ENCODE results near the gene CRY2.

Gene CRY2

DNA sequence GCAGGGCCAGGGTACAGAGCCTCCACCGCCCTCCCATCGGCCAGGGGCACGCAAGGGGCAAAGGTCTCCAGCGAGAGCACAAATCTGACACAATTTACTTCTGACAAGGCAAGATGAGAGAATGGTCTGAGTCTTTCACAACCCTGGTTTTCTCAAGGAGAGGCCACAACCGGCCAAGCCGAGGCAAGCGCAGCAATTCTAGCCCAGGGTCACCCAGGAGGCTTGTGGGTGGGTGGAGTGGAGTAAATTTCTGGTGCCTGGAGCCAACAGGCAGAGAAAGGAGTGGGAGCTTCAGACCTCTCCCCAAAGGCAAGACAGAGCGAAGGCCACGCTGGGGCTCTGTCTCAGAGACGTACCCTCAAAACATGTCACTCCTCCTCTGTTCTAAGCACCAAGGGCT is 84.5 kb downstream of the CRY2 start:
- no peaks in the 10 kb centered on the region for H3K27me3 ChIP-seq
- no peak overlapping the region for H3K4me3 ChIP-seq (ENCODE audit: low read depth, low read length)
- no peak for DNase-seq
- TF ChIP-seq, protein P1, sequence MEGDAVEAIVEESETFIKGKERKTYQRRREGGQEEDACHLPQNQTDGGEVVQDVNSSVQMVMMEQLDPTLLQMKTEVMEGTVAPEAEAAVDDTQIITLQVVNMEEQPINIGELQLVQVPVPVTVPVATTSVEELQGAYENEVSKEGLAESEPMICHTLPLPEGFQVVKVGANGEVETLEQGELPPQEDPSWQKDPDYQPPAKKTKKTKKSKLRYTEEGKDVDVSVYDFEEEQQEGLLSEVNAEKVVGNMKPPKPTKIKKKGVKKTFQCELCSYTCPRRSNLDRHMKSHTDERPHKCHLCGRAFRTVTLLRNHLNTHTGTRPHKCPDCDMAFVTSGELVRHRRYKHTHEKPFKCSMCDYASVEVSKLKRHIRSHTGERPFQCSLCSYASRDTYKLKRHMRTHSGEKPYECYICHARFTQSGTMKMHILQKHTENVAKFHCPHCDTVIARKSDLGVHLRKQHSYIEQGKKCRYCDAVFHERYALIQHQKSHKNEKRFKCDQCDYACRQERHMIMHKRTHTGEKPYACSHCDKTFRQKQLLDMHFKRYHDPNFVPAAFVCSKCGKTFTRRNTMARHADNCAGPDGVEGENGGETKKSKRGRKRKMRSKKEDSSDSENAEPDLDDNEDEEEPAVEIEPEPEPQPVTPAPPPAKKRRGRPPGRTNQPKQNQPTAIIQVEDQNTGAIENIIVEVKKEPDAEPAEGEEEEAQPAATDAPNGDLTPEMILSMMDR (IDR thresholded peaks at IDR 0.05; ENCODE audit: low read depth, low read length), result no peak
- H3K9me3 ChIP-seq, result no peaks in the 10 kb centered on the region
- H3K36me3 ChIP-seq, result peaks cover 4% of the 10 kb centered on the region; the same call in 1 of the 2 replicates
- H3K4me1 ChIP-seq, result no peaks in the 10 kb centered on the region

DNA sequence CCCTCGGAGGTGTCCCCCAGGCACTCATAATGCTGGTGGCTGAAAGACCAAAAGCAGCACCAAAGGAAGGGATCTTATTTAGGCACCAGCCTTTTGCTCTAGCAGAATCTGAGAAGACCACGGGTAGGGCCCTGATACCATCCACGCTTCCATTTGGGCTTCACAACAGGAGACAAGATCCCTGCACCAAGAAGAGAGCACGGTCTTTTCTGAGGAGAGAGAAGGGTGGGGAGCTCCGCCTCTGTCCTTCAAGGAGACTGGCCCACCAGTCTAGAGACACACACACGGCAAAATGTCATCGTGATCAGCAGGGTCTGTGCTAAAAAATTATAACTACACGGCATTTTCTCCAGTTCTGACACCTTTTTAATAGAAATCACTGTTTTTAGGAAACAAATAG is 84.9 kb downstream of the CRY2 start:
- Histone ChIP-seq H3K4me1 (no peaks in the 10 kb centered on the region), H3K36me3 (peaks cover 4% of the 10 kb centered on the region; the same call in 1 of the 2 replicates), H3K4me3 (ENCODE audit: low read depth, low read length) (no peak overlapping the region), H3K27me3 (no peaks in the 10 kb centered on the region), H3K9me3 (no peaks in the 10 kb centered on the region)
- no peak for DNase-seq
- TF ChIP-seq, protein P1 (IDR thresholded peaks at IDR 0.05; ENCODE audit: low read depth, low read length), result no peak
